ENCODE measurements around the gene ZPR1. TPM values are rescaled to one million over a fixed set of nuclear protein-coding genes. Genes with fewer than 3 reads are reported as not detected.

ZPR1 gene
- total RNA-seq, 1 experiment from 2014 or later: 89.5 TPM

- H3K79me2 ChIP-seq (ENCODE audit: low read length): no peaks in the 10 kb centered on the region
- no peaks in the 10 kb centered on the region for H3K9me3 ChIP-seq (ENCODE audit: low read length)
- H3K9ac ChIP-seq (ENCODE audit: low read length): no peak overlapping the region
- ChIA-PET POLR2A (ENCODE audit: unreplicated experiment) (no interaction called here), CTCF (interaction anchor here (1.2 to 1.3 kb wide), 2 partner anchors 10 to 103 kb away, joined by 4 to 9 read pairs; no protein-coding TSS in a partner anchor)
- no peaks in the 10 kb centered on the region for H3K36me3 ChIP-seq (ENCODE audit: low read depth, low read length)
- no peak overlapping the region for H2AFZ ChIP-seq (ENCODE audit: low read length)
- intact Hi-C loops (cut with micrococcal nuclease): loop anchor here (2.0 kb wide), 2 partner anchors 374 to 494 kb away; no protein-coding TSS in a partner anchor
- no peaks in the 10 kb centered on the region for H3K9me2 ChIP-seq (replicated peaks; ENCODE audit: low read length)
- H3K4me2 ChIP-seq (ENCODE audit: low read length): no peak overlapping the region
- ATAC-seq (no peak), DNase-seq (no peak)
- BruUV-seq (replicated peaks): no TSS peak
- H3K4me1 ChIP-seq (ENCODE audit: insufficient read depth, low read length): no peaks in the 10 kb centered on the region
- H3K27me3 ChIP-seq (ENCODE audit: low read length): no peaks in the 10 kb centered on the region
- no peak for TF ChIP-seq EZH2phosphoT487 (IDR thresholded peaks at IDR 0.05; ENCODE audit: borderline replicate concordance, low read length)
- no peak for TF ChIP-seq CTCF (conservative IDR thresholded peaks at IDR 0.05; ENCODE audit: low read depth, low read length)
- TF ChIP-seq EZH2 (IDR thresholded peaks at IDR 0.05; ENCODE audit: low read length, unreplicated experiment): no peak
- H3K4me3 ChIP-seq (ENCODE audit: low read length): no peak overlapping the region
- H3F3A ChIP-seq (ENCODE audit: low read length, unreplicated experiment): no peaks in the 10 kb centered on the region
- no peak overlapping the region for H3K27ac ChIP-seq (ENCODE audit: low read length)
- H4K20me1 ChIP-seq (ENCODE audit: low read length): no peaks in the 10 kb centered on the region
Measured at GRCh38 chr11:116733043-116733755, 54.6 kb downstream of the ZPR1 start.

- Histone ChIP-seq H4K20me1 (ENCODE audit: low read length) (no peaks in the 10 kb centered on the region), H2AFZ (ENCODE audit: low read length) (no peak overlapping the region), H3K36me3 (ENCODE audit: low read depth, low read length) (no peaks in the 10 kb centered on the region), H3K4me3 (ENCODE audit: low read length) (no peak overlapping the region), H3K9me3 (ENCODE audit: low read length) (no peaks in the 10 kb centered on the region), H3K27ac (ENCODE audit: low read length) (no peak overlapping the region), H3K4me1 (ENCODE audit: insufficient read depth, low read length) (no peaks in the 10 kb centered on the region), H3F3A (ENCODE audit: low read length, unreplicated experiment) (no peaks in the 10 kb centered on the region), H3K9ac (ENCODE audit: low read length) (no peak overlapping the region), H3K4me2 (ENCODE audit: low read length) (no peak overlapping the region), H3K79me2 (ENCODE audit: low read length) (no peaks in the 10 kb centered on the region), H3K27me3 (ENCODE audit: low read length) (no peaks in the 10 kb centered on the region), H3K9me2 (replicated peaks; ENCODE audit: low read length) (no peaks in the 10 kb centered on the region)
- DNase-seq: peak; percentile 81
- POLR2A ChIA-PET (ENCODE audit: unreplicated experiment): interaction anchor here (0.5 kb wide), 2 partner anchors 123 to 152 kb away, joined by 3 to 6 read pairs; no protein-coding TSS in a partner anchor
- ATAC-seq: peak; percentile 91
- intact Hi-C loops (cut with micrococcal nuclease): loop anchor here (2.0 kb wide), 2 partner anchors 374 to 494 kb away; no protein-coding TSS in a partner anchor
- TF ChIP-seq CTCF (conservative IDR thresholded peaks at IDR 0.05; ENCODE audit: low read depth, low read length) (peak; percentile 84), EZH2phosphoT487 (IDR thresholded peaks at IDR 0.05; ENCODE audit: borderline replicate concordance, low read length) (no peak)
- CTCF ChIA-PET: interaction anchor here (0.6 to 1.3 kb wide), 3 partner anchors 10 to 103 kb away, joined by 3 to 9 read pairs (median 4); no protein-coding TSS in a partner anchor
- BruUV-seq (replicated peaks): no TSS peak
Measured at GRCh38 chr11:116732271-116733042, 55.4 kb downstream of the ZPR1 start.

All from PC-3 (cell line).